SK-N-SH (cell line): ENCODE results near the gene ANP32A.

Experiments
- FOXJ3 ChIP-seq: sonication (generic); formaldehyde crosslinking; IDR thresholded peaks from 2 replicates; pipeline ENCODE4 v1.5.1; 2020; ENCODE audit warnings: mild to moderate bottlenecking, missing genetic modification reagents
- MEF2A ChIP-seq: IDR thresholded peaks from 2 replicates; pipeline ENCODE4 v1.4.0; 2012; ENCODE audit warnings: low read depth, borderline replicate concordance
- YY1 ChIP-seq: IDR thresholded peaks from 2 replicates; pipeline ENCODE4 v1.4.0; 2012; ENCODE audit warnings: low read depth, mild to moderate bottlenecking
- TF ChIP-seq, protein P1 (sequence below): fragments of 200-600 bp; sonication (generic); IDR thresholded peaks from 2 replicates; pipeline ENCODE4 v1.6.1; 2017; ENCODE audit warnings: antibody characterized with exemption, mild to moderate bottlenecking, moderate library complexity

DNA sequence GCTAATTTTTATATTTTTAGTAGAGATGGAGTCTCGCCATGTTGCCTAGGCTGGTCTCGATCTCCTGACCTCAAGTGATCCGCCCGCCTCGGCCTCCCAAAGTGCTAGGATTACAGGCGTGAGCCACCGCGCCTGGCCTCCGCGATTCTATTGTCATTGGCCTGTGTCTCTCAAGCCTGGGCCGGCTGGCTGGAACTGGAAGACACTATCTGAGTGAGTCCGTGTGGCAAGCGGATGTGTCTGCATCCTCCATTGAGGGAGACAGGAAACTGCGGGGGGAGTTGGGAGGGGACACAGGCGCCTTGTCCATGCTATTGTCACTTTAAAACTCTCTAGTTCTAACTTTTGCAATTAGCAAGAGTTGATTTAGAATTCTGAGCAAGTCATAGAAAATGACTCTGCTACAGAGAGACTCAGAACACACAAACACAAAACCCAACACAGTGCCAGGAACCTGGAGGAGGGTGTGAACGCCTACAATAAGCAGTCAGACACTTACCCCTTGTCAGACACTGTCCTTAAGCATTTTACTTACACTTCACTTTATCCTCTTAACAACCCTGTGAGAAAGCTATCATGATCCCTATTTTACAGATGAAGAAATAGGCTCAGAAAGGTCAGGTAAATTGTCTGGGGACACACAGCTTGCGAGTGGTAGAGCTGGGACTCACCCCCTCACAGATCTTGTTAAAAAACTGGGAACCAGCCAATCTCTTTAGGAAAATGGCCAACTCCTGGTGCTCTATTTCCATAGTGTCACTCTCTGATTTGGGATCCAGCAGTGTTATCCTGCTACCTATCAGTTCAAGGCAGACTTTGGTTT lies 38.7 kb downstream of the ANP32A start:
- TF ChIP-seq, protein P1, sequence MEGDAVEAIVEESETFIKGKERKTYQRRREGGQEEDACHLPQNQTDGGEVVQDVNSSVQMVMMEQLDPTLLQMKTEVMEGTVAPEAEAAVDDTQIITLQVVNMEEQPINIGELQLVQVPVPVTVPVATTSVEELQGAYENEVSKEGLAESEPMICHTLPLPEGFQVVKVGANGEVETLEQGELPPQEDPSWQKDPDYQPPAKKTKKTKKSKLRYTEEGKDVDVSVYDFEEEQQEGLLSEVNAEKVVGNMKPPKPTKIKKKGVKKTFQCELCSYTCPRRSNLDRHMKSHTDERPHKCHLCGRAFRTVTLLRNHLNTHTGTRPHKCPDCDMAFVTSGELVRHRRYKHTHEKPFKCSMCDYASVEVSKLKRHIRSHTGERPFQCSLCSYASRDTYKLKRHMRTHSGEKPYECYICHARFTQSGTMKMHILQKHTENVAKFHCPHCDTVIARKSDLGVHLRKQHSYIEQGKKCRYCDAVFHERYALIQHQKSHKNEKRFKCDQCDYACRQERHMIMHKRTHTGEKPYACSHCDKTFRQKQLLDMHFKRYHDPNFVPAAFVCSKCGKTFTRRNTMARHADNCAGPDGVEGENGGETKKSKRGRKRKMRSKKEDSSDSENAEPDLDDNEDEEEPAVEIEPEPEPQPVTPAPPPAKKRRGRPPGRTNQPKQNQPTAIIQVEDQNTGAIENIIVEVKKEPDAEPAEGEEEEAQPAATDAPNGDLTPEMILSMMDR = no peak
- TF ChIP-seq MEF2A = no peak
- TF ChIP-seq YY1 = no peak
- TF ChIP-seq FOXJ3 (CRISPR knock-in tag) = no peak
